Activated naive CD4-positive, alpha-beta T cell treated with anti-CD3 and anti-CD28 coated beads, Interleukin-2, amount 50 U/mL, for 24 hours (primary cell): Measurements from ENCODE around the gene SLC15A2.
A peak's percentile ranks its signal among the peaks of the same experiment; 100 is the strongest.
"Not testable (repeated sequence)": the region's sequence is repeated elsewhere in the genome, so short reads cannot be mapped to it uniquely, and the experiment has no call there.

Source experiments
- H3K27ac Mint-ChIP-seq: one replicate; pipeline ENCODE4 v1.8.0; 2021; ENCODE audit warnings: mild to moderate bottlenecking, mixed read lengths
- H3K27me3 Mint-ChIP-seq: one replicate; pipeline ENCODE4 v1.8.0; 2021; ENCODE audit warnings: mixed read lengths
- H3K36me3 Mint-ChIP-seq: one replicate; pipeline ENCODE4 v1.8.0; 2021; ENCODE audit warnings: mixed read lengths
- H3K4me1 Mint-ChIP-seq: one replicate; pipeline ENCODE4 v1.8.0; 2021; ENCODE audit warnings: mixed read lengths
- H3K4me3 Mint-ChIP-seq: one replicate; pipeline ENCODE4 v1.8.0; 2021; ENCODE audit warnings: mild to moderate bottlenecking, mixed read lengths
- H3K9me3 Mint-ChIP-seq: one replicate; pipeline ENCODE4 v1.8.0; 2021; ENCODE audit warnings: mixed read lengths

The SLC15A2 gene, protein sequence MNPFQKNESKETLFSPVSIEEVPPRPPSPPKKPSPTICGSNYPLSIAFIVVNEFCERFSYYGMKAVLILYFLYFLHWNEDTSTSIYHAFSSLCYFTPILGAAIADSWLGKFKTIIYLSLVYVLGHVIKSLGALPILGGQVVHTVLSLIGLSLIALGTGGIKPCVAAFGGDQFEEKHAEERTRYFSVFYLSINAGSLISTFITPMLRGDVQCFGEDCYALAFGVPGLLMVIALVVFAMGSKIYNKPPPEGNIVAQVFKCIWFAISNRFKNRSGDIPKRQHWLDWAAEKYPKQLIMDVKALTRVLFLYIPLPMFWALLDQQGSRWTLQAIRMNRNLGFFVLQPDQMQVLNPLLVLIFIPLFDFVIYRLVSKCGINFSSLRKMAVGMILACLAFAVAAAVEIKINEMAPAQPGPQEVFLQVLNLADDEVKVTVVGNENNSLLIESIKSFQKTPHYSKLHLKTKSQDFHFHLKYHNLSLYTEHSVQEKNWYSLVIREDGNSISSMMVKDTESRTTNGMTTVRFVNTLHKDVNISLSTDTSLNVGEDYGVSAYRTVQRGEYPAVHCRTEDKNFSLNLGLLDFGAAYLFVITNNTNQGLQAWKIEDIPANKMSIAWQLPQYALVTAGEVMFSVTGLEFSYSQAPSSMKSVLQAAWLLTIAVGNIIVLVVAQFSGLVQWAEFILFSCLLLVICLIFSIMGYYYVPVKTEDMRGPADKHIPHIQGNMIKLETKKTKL

DNA sequence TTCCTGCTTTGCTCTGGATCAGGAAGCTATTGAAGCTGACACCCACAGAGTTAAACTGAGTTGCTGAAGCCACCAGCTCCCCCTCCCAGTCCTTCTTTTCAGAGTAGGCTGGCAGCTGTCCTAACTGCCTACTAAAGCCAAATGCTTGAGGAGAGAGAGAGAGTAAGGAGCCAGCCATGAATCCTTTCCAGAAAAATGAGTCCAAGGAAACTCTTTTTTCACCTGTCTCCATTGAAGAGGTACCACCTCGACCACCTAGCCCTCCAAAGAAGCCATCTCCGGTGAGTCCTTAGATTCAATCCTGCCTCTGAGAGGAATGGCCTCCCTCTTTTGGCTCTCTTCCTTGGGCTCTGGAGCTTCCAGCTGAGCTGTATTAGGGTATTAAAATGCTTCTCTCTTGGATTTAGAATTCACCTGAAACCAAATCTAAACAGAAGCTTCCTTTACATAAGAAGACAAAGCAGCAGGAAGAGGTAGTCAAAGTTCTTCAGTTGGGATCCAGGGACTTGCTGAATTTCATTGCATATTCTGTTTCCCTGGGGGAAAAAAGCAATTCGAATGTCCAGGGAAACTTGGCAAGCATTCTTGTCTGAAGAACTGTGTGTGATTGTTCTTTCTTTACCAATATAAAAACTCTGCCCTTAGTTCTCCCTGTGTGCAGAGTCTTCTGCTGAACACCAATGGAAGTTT lies at the start of gene SLC15A2:
TSS of gene SLC15A2 (plus strand) at position 101 of the 690 bp plus-strand sequence. CDS start at position 177, 76 bp downstream.
- Mint-ChIP-seq H3K27ac (no peak within 1 kb of the TSS), H3K4me1 (no peaks in the 10 kb centered on the region), H3K36me3 (peaks cover 5% of the 10 kb centered on the region), H3K4me3 (no peak within 1 kb of the TSS), H3K27me3 (no peaks in the 10 kb centered on the region), H3K9me3 (no peaks in the 10 kb centered on the region)

DNA sequence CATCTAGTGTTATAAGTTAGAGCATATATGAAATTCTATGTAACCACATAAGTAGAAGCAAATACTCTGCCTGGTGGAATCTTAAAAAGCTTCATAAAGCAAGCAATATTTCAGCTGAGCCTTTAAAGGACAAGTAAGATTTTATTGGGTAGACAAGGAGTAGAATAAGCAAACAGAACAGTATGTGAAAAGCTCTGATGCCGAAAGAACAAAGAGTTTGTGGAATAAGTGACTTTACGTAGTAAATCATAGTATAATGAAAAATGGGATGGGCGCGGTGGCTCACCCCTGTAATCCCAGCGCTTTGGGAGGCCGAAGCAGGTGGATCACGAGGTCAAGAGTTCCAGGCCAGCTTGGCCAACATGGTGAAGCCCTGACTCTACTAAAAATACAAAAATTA lies 49.3 kb upstream of the SLC15A2 start:
- H3K27ac Mint-ChIP-seq: no peak overlapping the region

DNA sequence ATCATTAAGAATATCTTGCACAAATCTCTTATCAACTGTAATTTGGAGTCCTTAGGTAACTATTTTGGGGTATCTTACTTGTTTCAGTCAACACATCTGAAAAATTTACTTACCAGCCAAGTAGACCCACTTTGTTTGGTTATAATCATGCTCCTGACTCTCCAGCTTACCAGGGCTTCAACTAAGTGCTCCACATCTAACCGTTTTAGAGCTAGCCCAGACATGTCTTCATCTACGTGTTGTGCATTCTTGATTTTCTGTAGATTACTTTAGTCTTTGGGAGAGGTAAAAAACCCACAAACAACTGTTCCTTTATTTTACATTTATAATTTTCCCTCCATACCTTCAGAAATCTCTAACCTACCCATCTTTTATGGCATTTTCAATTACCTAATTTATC lies 41.9 kb upstream of the SLC15A2 start:
- Mint-ChIP-seq H3K4me3 (no peak overlapping the region), H3K27ac (no peak overlapping the region), H3K9me3 (no peaks in the 10 kb centered on the region), H3K36me3 (peaks cover 9% of the 10 kb centered on the region), H3K4me1 (no peaks in the 10 kb centered on the region), H3K27me3 (no peaks in the 10 kb centered on the region)

More for the DNA sequence above, 49.3 kb upstream of the SLC15A2 start:
- no peak overlapping the region for H3K4me3 Mint-ChIP-seq
- H3K36me3 Mint-ChIP-seq: peaks cover 8% of the 10 kb centered on the region
- H3K9me3 Mint-ChIP-seq: no peaks in the 10 kb centered on the region
- no peaks in the 10 kb centered on the region for H3K4me1 Mint-ChIP-seq
- no peaks in the 10 kb centered on the region for H3K27me3 Mint-ChIP-seq

DNA sequence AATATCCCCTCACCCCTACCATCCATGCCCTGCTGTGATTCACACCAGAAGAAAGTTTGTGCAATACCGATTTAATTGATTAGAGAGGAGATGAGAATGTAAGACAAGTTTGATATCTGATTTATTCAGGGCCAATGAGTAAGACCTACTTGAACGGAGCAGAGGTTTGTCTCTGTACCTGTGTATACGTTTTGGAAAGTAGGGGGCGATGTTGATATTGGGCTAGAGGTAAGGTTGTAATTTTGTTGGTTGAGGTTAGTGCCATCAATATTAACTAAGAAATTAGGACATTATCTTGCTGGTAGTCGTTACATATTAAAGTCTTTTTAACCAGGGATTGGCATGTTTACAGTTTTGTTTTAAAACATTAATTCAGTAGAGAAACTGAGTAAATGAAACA lies 38.6 kb upstream of the SLC15A2 start:
- H3K27ac Mint-ChIP-seq: peak overlapping the region; percentile 5
- no peaks in the 10 kb centered on the region for H3K27me3 Mint-ChIP-seq
- peaks cover 11% of the 10 kb centered on the region for H3K36me3 Mint-ChIP-seq
- no peak overlapping the region for H3K4me3 Mint-ChIP-seq
- no peaks in the 10 kb centered on the region for H3K9me3 Mint-ChIP-seq
- H3K4me1 Mint-ChIP-seq: no peaks in the 10 kb centered on the region

DNA sequence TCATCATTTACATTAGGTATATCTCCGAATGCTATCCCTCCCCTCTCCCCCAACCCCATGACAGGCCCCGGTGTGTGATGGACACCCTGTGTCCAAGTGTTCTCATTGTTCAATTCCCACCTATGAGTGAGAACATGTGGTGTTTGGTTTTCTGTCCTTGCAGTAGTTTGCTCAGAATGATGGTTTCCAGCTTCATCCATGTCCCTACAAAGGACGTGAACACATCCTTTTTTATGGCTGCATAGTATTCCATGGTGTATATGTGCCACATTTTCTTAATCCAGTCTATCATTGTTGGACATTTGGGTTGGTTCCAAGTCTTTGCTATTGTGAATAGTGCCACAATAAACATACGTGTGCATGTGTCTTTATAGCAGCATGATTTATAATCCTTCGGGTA lies 36.4 kb upstream of the SLC15A2 start:
- H3K36me3 Mint-ChIP-seq: peaks cover 19% of the 10 kb centered on the region
- not testable (repeated sequence) for H3K27ac Mint-ChIP-seq, H3K4me1 Mint-ChIP-seq, H3K9me3 Mint-ChIP-seq, H3K27me3 Mint-ChIP-seq, H3K4me3 Mint-ChIP-seq

DNA sequence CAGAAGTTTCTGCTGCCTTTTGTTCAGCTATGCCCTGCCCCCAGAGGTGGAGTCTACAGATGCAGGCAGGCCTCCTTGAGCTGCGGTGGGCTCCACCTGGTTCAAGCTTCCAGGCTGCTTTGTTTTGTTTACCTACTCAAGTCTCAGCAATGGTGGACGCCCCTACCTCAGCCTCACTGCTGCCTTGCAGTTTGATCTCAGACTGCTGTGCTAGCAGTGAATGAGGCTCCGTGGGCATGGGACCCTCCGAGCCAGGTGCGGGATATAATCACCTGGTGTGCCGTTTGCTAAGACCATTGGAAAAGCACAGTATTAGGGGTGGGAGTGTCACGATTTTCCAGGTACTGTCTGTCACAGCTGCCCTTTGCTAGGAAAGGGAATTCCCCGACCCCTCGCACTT lies 31.0 kb upstream of the SLC15A2 start:
- H3K4me3 Mint-ChIP-seq, H3K4me1 Mint-ChIP-seq, H3K27me3 Mint-ChIP-seq, H3K9me3 Mint-ChIP-seq, H3K27ac Mint-ChIP-seq: not testable (repeated sequence)
- H3K36me3 Mint-ChIP-seq: peaks cover 21% of the 10 kb centered on the region

DNA sequence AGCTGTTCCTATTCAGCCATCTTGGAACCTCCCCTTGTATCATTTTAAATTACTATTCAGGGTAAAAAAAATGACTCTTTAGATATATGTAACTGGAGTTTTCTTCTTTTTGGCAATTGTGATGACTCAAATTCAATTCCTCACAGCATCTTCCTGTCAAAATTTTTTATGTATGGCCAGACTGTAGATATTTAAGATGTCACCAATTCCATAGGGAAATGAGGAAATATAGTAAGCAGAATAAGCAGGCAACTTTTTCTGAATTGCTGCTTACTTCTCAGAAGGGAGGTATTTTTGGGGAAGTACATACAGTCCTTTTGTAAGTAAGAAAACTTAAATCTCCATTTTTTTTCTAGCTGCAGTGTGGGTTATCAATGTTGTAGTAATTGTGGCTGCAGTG lies 30.4 kb upstream of the SLC15A2 start:
- Mint-ChIP-seq H3K9me3 (no peaks in the 10 kb centered on the region), H3K4me1 (no peaks in the 10 kb centered on the region), H3K36me3 (peaks cover 21% of the 10 kb centered on the region), H3K27ac (no peak overlapping the region), H3K4me3 (no peak overlapping the region), H3K27me3 (no peaks in the 10 kb centered on the region)

DNA sequence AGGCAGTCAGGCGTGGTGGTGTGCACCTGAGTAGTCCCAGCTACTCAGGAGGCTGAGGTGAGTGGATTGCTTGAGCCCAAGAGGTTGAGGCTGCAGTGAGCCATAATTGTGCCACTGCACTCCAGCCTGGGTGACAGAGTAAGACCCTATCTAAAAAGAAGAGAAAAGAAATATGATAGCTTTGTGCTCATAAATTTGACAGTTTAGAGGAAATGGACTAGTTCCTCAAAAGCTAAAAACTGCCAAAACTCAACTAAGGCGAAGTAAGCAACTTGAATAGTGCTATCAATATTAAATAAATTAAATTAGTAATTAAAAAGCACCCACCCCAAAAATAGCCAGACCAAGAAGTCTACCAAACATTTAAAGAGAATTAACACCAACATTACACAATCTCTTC lies 24.5 kb upstream of the SLC15A2 start:
- H3K36me3 Mint-ChIP-seq: peaks cover 16% of the 10 kb centered on the region
- no peaks in the 10 kb centered on the region for H3K9me3 Mint-ChIP-seq
- H3K27me3 Mint-ChIP-seq: no peaks in the 10 kb centered on the region
- H3K4me1 Mint-ChIP-seq: no peaks in the 10 kb centered on the region
- H3K4me3 Mint-ChIP-seq: no peak overlapping the region
- H3K27ac Mint-ChIP-seq: no peak overlapping the region

DNA sequence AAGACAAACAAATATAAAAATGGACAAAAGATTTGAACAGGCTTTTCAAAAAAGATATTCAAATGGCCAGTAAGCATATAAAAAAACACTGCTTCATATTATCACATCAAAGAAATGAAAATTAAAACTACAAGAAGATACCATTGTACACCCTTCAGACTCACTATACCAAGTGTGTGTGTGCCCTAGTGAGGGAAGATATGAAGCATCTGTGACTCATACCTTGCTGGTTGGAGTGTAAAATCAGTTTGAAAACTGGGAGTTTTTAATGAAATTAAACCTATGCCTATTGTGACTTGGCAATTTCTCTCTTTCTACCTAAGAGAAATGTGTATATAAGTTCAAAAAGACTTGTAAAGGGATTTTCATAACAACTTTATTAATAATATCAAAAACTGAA lies 23.5 kb upstream of the SLC15A2 start:
- Mint-ChIP-seq H3K27ac (no peak overlapping the region), H3K4me1 (no peaks in the 10 kb centered on the region), H3K27me3 (no peaks in the 10 kb centered on the region), H3K4me3 (no peak overlapping the region), H3K36me3 (peaks cover 16% of the 10 kb centered on the region), H3K9me3 (no peaks in the 10 kb centered on the region)

DNA sequence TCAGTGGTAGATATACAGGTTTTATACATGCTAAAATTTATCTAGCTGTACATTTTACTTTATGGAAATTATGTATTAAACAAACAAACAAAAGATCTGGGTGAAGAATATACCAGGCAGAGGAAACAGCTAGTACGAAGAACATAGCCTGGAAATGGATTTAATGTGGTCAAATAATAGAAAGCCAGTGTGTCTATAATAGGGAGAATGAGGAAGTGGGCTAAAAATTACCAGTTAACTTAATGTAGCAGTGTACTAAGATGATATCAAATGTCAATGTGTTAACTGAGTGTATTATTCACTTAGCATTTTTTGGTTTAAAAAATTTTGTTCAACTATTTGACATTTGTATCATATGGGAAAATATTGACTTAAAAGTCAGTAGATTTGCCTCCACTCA lies 22.8 kb upstream of the SLC15A2 start:
- Mint-ChIP-seq H3K9me3 (no peaks in the 10 kb centered on the region), H3K4me3 (no peak overlapping the region), H3K27ac (no peak overlapping the region), H3K27me3 (no peaks in the 10 kb centered on the region), H3K36me3 (peaks cover 13% of the 10 kb centered on the region), H3K4me1 (no peaks in the 10 kb centered on the region)

DNA sequence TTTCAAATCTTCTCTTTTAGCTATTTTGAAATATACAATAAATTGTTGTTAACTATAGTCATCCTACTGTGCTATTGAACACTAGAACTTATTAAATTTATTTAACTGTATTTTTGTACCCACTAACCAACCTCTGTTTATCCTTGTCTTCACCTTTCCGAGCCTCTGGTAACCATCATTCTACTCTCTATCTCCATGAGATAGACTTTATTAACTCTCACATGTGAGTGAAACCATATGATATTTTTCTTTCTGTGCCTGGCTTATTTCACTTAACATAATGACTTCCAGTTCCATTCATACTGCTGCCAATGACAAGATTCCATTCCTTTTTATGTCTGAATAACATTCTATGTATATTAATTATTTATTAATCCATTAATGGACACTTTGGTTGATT lies 15.8 kb upstream of the SLC15A2 start:
- H3K27me3 Mint-ChIP-seq: no peaks in the 10 kb centered on the region
- H3K9me3 Mint-ChIP-seq: no peaks in the 10 kb centered on the region
- no peak overlapping the region for H3K27ac Mint-ChIP-seq
- peaks cover 5% of the 10 kb centered on the region for H3K36me3 Mint-ChIP-seq
- no peak overlapping the region for H3K4me3 Mint-ChIP-seq
- no peaks in the 10 kb centered on the region for H3K4me1 Mint-ChIP-seq

DNA sequence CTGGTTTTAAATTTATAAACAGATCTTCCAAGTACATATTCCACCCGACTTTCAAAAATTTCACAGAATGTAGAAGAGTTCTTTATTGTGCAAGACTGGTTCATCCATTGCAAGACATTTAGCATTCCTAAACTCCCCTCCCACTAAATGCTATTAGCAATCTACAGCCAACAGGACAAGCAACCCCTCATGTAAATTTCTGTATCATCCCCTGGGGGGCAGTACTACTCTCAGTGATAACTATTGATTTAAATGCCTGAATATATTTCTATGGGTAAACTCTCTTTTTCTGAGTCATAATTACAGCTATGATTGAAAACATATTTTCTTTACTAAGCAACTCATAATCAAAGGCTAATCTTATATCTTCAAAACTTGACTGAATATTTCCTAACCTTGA lies 10.7 kb upstream of the SLC15A2 start:
- no peaks in the 10 kb centered on the region for H3K27me3 Mint-ChIP-seq
- peaks cover 8% of the 10 kb centered on the region for H3K36me3 Mint-ChIP-seq
- no peak overlapping the region for H3K27ac Mint-ChIP-seq
- H3K4me3 Mint-ChIP-seq: no peak overlapping the region
- H3K4me1 Mint-ChIP-seq: no peaks in the 10 kb centered on the region
- no peaks in the 10 kb centered on the region for H3K9me3 Mint-ChIP-seq

DNA sequence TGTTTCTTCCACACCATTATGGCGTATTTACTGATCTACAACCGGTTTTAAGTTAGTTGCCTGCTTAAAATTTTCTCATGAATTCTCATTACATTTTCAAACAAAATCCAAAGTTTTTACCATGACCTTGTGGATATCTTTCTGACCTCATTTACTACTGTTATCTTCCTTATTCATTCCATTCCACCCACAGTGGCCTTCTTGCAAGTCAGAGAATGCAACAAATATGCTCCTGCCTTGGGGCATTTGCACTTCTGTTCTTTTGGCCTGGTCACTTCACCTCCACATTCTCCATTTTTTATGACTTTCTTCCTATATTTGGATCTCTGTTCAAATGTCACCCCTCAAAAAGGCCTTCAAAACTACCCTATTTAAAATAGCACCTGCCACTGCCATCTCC lies 8.8 kb upstream of the SLC15A2 start:
- Mint-ChIP-seq H3K27ac (no peak overlapping the region), H3K36me3 (peaks cover 6% of the 10 kb centered on the region), H3K27me3 (no peaks in the 10 kb centered on the region), H3K4me1 (no peaks in the 10 kb centered on the region), H3K4me3 (no peak overlapping the region), H3K9me3 (no peaks in the 10 kb centered on the region)

DNA sequence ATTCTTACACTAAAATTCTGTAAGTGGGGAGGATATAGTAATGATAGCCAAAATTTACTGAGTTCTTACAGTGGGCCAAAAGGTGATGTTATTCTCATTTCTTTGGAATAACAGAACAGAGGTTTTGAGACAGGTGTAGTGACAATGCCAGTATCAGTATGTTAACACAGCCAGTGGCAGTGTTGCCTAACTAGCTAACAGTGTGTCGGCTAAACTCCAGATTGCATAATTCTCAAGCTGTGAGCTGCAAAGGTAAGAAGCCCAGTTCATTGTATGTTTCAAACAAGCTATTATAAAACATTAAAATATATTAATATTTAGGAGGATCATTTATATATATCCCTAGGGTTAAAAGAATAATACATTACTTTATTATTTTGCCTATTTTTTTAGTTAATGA lies 920 bp downstream of the SLC15A2 start:
- H3K4me1 Mint-ChIP-seq: no peaks in the 10 kb centered on the region
- no peak overlapping the region for H3K27ac Mint-ChIP-seq
- H3K27me3 Mint-ChIP-seq: no peaks in the 10 kb centered on the region
- no peaks in the 10 kb centered on the region for H3K9me3 Mint-ChIP-seq
- peaks cover 5% of the 10 kb centered on the region for H3K36me3 Mint-ChIP-seq
- H3K4me3 Mint-ChIP-seq: no peak overlapping the region

DNA sequence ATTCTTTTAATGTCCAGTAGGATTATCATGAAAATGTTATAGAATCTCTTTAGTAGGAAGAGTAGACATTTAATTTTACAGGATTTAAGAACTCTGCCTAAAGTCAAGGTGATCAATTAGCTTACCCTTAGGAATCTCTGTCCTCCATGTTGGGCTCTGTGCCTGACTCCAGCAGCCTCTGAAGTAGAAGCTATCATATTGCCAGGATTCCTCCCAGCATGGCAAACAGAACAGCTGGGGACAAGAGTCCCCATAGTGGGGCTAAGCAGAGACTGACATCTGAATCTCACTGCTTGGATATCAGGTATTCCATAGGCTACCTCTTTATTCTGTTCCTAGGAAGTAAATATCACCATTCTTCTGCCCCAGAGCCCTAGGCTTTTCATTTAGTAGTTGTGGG lies 1.5 kb downstream of the SLC15A2 start:
- Mint-ChIP-seq H3K4me3 (no peak overlapping the region), H3K9me3 (no peaks in the 10 kb centered on the region), H3K36me3 (peaks cover 5% of the 10 kb centered on the region), H3K4me1 (no peaks in the 10 kb centered on the region), H3K27ac (no peak overlapping the region), H3K27me3 (no peaks in the 10 kb centered on the region)

DNA sequence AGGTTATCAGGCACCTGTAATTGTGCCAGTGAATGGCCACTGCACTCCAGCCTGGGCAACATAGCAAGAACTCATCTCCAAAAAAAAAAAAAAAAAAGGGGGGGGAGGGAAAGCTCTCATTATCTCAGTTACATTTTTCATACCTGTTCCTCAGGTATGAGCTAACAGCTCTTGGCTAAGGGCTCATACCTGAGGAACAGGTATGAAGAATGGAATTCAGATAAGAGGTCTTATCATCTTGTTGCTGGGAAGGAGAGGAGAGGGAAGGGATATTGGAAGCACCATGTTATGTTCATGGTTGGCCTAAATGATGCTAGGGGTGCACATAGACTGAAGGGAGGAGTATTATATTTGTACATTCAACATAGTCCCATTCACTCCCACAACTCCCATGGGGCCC lies 2.6 kb downstream of the SLC15A2 start:
- Mint-ChIP-seq H3K9me3 (no peaks in the 10 kb centered on the region), H3K4me1 (no peaks in the 10 kb centered on the region), H3K36me3 (peaks cover 5% of the 10 kb centered on the region), H3K4me3 (no peak overlapping the region), H3K27me3 (no peaks in the 10 kb centered on the region), H3K27ac (no peak overlapping the region)
